ENCODE data around the gene RASGRF2. TPM values are rescaled to one million over a fixed set of nuclear protein-coding genes. Genes with fewer than 3 reads are reported as not detected.
"Not testable (repeated sequence)": the region's sequence is repeated elsewhere in the genome, so short reads cannot be mapped to it uniquely, and the experiment has no call there.

The RASGRF2 gene
- total RNA-seq, 1 donor from 2014 or later: 0.58 TPM

GRCh38 chr5:81262796-81263195 lies 302.6 kb downstream of the RASGRF2 start:
- not testable (repeated sequence) for ATAC-seq; DNase-seq (ENCODE audit: low spot score)

GRCh38 chr5:81265101-81265500 lies 304.9 kb downstream of the RASGRF2 start:
- ATAC-seq (no peak), DNase-seq (ENCODE audit: low spot score) (no peak)

GRCh38 chr5:81268521-81269196 lies 308.5 kb downstream of the RASGRF2 start:
- no peak for ATAC-seq
- DNase-seq (ENCODE audit: low spot score): no peak

GRCh38 chr5:81269751-81270393 lies 309.7 kb downstream of the RASGRF2 start:
- peak; percentile 16 for ATAC-seq
- no peak for DNase-seq (ENCODE audit: low spot score)

- not testable (repeated sequence) for ATAC-seq; DNase-seq (ENCODE audit: low spot score)
These were observed 310.3 kb downstream of the RASGRF2 start for GRCh38 chr5:81270394-81271027.
